GM23338 (cell line): Measurements from ENCODE around the gene SAC3D1. TPM values are rescaled to one million over a fixed set of nuclear protein-coding genes. Genes with fewer than 3 reads are reported as not detected.

ENCODE experiments used
- ATAC-seq: fragments of 200-7000 bp; cut with Tn5 transposase; 3 replicates; pipeline ENCODE4 v1.9.1; 2020
- DNase-seq: peaks from one replicate; pipeline ENCODE4 v3.0.0-alpha.2; 2015; ENCODE audit warnings: low spot score
- H2AFZ ChIP-seq: fragments of 200-600 bp; sonication (generic); 2 replicates; pipeline ENCODE4 v1.8.0; 2016; ENCODE audit warnings: antibody characterized with exemption, mild to moderate bottlenecking, moderate library complexity
- H3F3A ChIP-seq: fragments of 200-600 bp; sonication (generic); replicated peaks from 2 replicates; pipeline ENCODE4 v1.8.0; 2017; ENCODE audit warnings: antibody characterized with exemption, mixed run types, low read depth
- H3K27ac ChIP-seq: fragments of 200-600 bp; sonication (generic); 2 replicates; pipeline ENCODE4 v1.6.1; 2016; ENCODE audit warnings: low read depth
- H3K27me3 ChIP-seq: fragments of 200-600 bp; sonication (generic); 2 replicates; pipeline ENCODE4 v1.8.0; 2016; ENCODE audit warnings: mild to moderate bottlenecking, mixed run types, moderate library complexity; ENCODE audit not compliant: insufficient read depth
- H3K36me3 ChIP-seq: fragments of 200-600 bp; sonication (generic); 2 replicates; pipeline ENCODE4 v1.8.0; 2016; ENCODE audit warnings: mild to moderate bottlenecking; ENCODE audit not compliant: insufficient read depth
- H3K4me1 ChIP-seq: fragments of 200-600 bp; sonication (generic); 2 replicates; pipeline ENCODE4 v1.8.0; 2016; ENCODE audit warnings: mild to moderate bottlenecking, moderate library complexity; ENCODE audit not compliant: insufficient read depth
- H3K4me2 ChIP-seq: fragments of 200-600 bp; sonication (generic); 2 replicates; pipeline ENCODE4 v1.7.1; 2017; ENCODE audit warnings: mixed run types
- H3K4me3 ChIP-seq: fragments of 200-600 bp; sonication (generic); 2 replicates; pipeline ENCODE4 v1.6.1; 2016; ENCODE audit warnings: mixed run types
- H3K79me2 ChIP-seq: fragments of 200-600 bp; sonication (generic); replicated peaks from 2 replicates; pipeline ENCODE4 v1.8.0; 2017; ENCODE audit warnings: mild to moderate bottlenecking; ENCODE audit not compliant: insufficient read depth
- H3K9me2 ChIP-seq: fragments of 200-600 bp; sonication (generic); 2 replicates; pipeline ENCODE4 v1.8.0; 2017; ENCODE audit not compliant: insufficient read depth
- H4K20me1 ChIP-seq: fragments of 200-600 bp; sonication (generic); replicated peaks from 2 replicates; pipeline ENCODE4 v1.8.0; 2017; ENCODE audit warnings: mild to moderate bottlenecking; ENCODE audit not compliant: insufficient read depth
- H3K27ac Mint-ChIP-seq: 2 replicates; pipeline ENCODE4 v1.8.0; 2020; ENCODE audit warnings: inconsistent platforms, mild to moderate bottlenecking, moderate library complexity, mixed read lengths
- H3K27me3 Mint-ChIP-seq: 3 replicates; pipeline ENCODE4 v1.8.0; 2022; ENCODE audit warnings: low read depth, mild to moderate bottlenecking, moderate library complexity, mixed read lengths, inconsistent platforms; ENCODE audit not compliant: insufficient read depth, poor library complexity
- H3K36me3 Mint-ChIP-seq: 3 replicates; pipeline ENCODE4 v1.8.0; 2021; ENCODE audit warnings: low read depth, mild to moderate bottlenecking, inconsistent platforms, moderate library complexity, mixed read lengths
- H3K4me1 Mint-ChIP-seq: 3 replicates; pipeline ENCODE4 v1.8.0; 2020; ENCODE audit warnings: mild to moderate bottlenecking, inconsistent platforms, mixed read lengths
- H3K4me3 Mint-ChIP-seq: 3 replicates; pipeline ENCODE4 v1.8.0; 2021; ENCODE audit warnings: moderate library complexity, mild to moderate bottlenecking, inconsistent platforms, mixed read lengths
- H3K9me3 Mint-ChIP-seq: 3 replicates; pipeline ENCODE4 v1.8.0; 2020; ENCODE audit warnings: moderate library complexity, mild to moderate bottlenecking, inconsistent platforms, mixed read lengths
- CREB1 ChIP-seq: fragments of 250-450 bp; sonication (Bioruptor Pico); IDR thresholded peaks from 2 replicates; pipeline ENCODE4 v1.5.0; 2020; ENCODE audit warnings: low read depth, mild to moderate bottlenecking, moderate library complexity
- CTCF ChIP-seq, 2 experiments: fragments of 200-600 bp in 1 of 2; sonication (generic) in 1 of 2; conservative IDR thresholded peaks; 2 replicates each; pipeline versions ENCODE4 v1.5.1 to v1.6.1; 2016 to 2017; ENCODE audit warnings: antibody characterized with exemption in 2 of 2, low read depth in 2 of 2, mild to moderate bottlenecking in 2 of 2, moderate library complexity in 1 of 2
- ETS1 ChIP-seq: IDR thresholded peaks from 2 replicates; pipeline ENCODE4 v1.6.1; 2016; ENCODE audit warnings: antibody characterized with exemption
- EZH2 ChIP-seq: fragments of 200-600 bp; sonication (generic); IDR thresholded peaks from one replicate; pipeline ENCODE4 v1.8.0; 2017; ENCODE audit warnings: antibody characterized with exemption, mild to moderate bottlenecking, low read depth; ENCODE audit not compliant: unreplicated experiment
- EZH2phosphoT487 ChIP-seq: fragments of 200-600 bp; sonication (generic); IDR thresholded peaks from one replicate; pipeline ENCODE4 v1.8.1; 2018; ENCODE audit warnings: antibody characterized with exemption; ENCODE audit not compliant: unreplicated experiment
- JUNB ChIP-seq: IDR thresholded peaks from one replicate; pipeline ENCODE4 v1.6.1; 2016; ENCODE audit warnings: antibody characterized with exemption; ENCODE audit not compliant: unreplicated experiment
- NANOG ChIP-seq: IDR thresholded peaks from 2 replicates; pipeline ENCODE4 v1.6.1; 2016; ENCODE audit warnings: antibody characterized with exemption, borderline replicate concordance
- POLR2AphosphoS5 ChIP-seq: IDR thresholded peaks from 2 replicates; pipeline ENCODE4 v1.6.1; 2016; ENCODE audit warnings: antibody characterized with exemption, low read depth
- REST ChIP-seq: IDR thresholded peaks from one replicate; pipeline ENCODE4 v1.6.1; 2018; ENCODE audit warnings: antibody characterized with exemption; ENCODE audit not compliant: unreplicated experiment
- STAT1 ChIP-seq: IDR thresholded peaks from one replicate; pipeline ENCODE4 v1.6.1; 2016; ENCODE audit warnings: antibody characterized with exemption; ENCODE audit not compliant: unreplicated experiment
- ZNF114 ChIP-seq: fragments of 250-450 bp; sonication (Bioruptor Pico); IDR thresholded peaks from 2 replicates; pipeline ENCODE4 v1.5.0; 2020; ENCODE audit warnings: mild to moderate bottlenecking, moderate library complexity
- ZNF331 ChIP-seq: fragments of 250-450 bp; sonication (Bioruptor Pico); IDR thresholded peaks from 2 replicates; pipeline ENCODE4 v1.5.0; 2020; ENCODE audit warnings: low read depth, mild to moderate bottlenecking, moderate library complexity
- ZNF462 ChIP-seq: fragments of 250-450 bp; sonication (Bioruptor Pico); IDR thresholded peaks from 2 replicates; pipeline ENCODE4 v1.5.0; 2020; ENCODE audit warnings: mild to moderate bottlenecking, moderate library complexity
- polyA plus RNA-seq: library from polyadenylated mRNA; unstranded; fragments of >200 nt; fragmentation: Nextera tagmentation; extraction: Ambion mirVana; gene quantifications from 2 replicates; pipeline ENCODE4 v1.2.1, GENCODE V29; 2016
- total RNA-seq: library from RNA; depleted of rRNA; stranded (reverse); fragments of >200 nt; shearing (Covaris generic); gene quantifications from 2 replicates; pipeline ENCODE4 v1.2.3, GENCODE V29; 2014

Gene SAC3D1
- total and polyA plus RNA-seq, 2 experiments from 2014 or later, result 21.6 to 30.3 TPM

GRCh38 chr11:65065851-65066250 is 24.8 kb downstream of the SAC3D1 start:
- peak overlapping the region; percentile 60; the same call in 2 of the 3 replicates for H3K4me3 Mint-ChIP-seq
- Histone ChIP-seq H3K4me3 (no peak overlapping the region), H3K27ac (no peak overlapping the region), H4K20me1 (no peaks in the 10 kb centered on the region), H3F3A (no peaks in the 10 kb centered on the region), H3K36me3 (no peaks in the 10 kb centered on the region), H3K4me2 (no peak overlapping the region), H3K9me2 (no peaks in the 10 kb centered on the region), H2AFZ (no peak overlapping the region), H3K4me1 (peaks cover 13% of the 10 kb centered on the region), H3K79me2 (no peaks in the 10 kb centered on the region), H3K27me3 (no peaks in the 10 kb centered on the region)
- peak overlapping the region; percentile 93; the same call in 1 of the 2 replicates for H3K27ac Mint-ChIP-seq
- H3K9me3 Mint-ChIP-seq, result no peaks in the 10 kb centered on the region
- H3K36me3 Mint-ChIP-seq, result no peaks in the 10 kb centered on the region
- peaks cover 2% of the 10 kb centered on the region for H3K27me3 Mint-ChIP-seq
- peaks cover 35% of the 10 kb centered on the region for H3K4me1 Mint-ChIP-seq
- ATAC-seq, result no peak
- DNase-seq, result no peak
- TF ChIP-seq STAT1 (no peak), EZH2phosphoT487 (no peak), CTCF (conservative IDR thresholded peaks at IDR 0.05; ENCODE audit: low read depth in 2 of 2) (no peak), POLR2AphosphoS5 (no peak), ZNF114 (CRISPR knock-in tag) (no peak), EZH2 (no peak), CREB1 (CRISPR knock-in tag) (no peak), ETS1 (no peak), JUNB (no peak), REST (no peak), ZNF462 (CRISPR knock-in tag) (no peak), ZNF331 (no peak), NANOG (no peak)
